Thoracic aorta (tissue), 2 donors: ENCODE measurements around the gene DNAAF3. TPM values are rescaled to one million over a fixed set of nuclear protein-coding genes. Genes with fewer than 3 reads are reported as not detected.

Experiments used
- ATAC-seq: fragments of 150-250 bp; one replicate; pipeline ENCODE4 v1.8.0; 2017; ENCODE audit warnings: low read depth; ENCODE audit not compliant: insufficient number of reproducible peaks, low FRiP score
- DNase-seq: peaks from one replicate; pipeline ENCODE4 v3.0.0-alpha.2; 2020; ENCODE audit warnings: low spot score
- H3K27ac ChIP-seq, 2 donors: fragments of 200-600 bp; sonication (generic); 1 replicate in 1 of 2; 2 replicates in 1 of 2; pipeline ENCODE4 v1.5.1; 2016; ENCODE audit warnings: mild to moderate bottlenecking in 2 of 2, moderate library complexity in 2 of 2
- H3K27me3 ChIP-seq: fragments of 200-600 bp; sonication (generic); replicated peaks from 2 replicates; pipeline ENCODE4 v1.6.0; 2016; ENCODE audit warnings: mild to moderate bottlenecking; ENCODE audit not compliant: insufficient read depth
- H3K36me3 ChIP-seq: fragments of 200-600 bp; sonication (generic); one replicate; pipeline ENCODE4 v1.5.1; 2016
- H3K4me1 ChIP-seq, 2 donors: fragments of 200-600 bp; sonication (generic); 1 replicate in 1 of 2; 2 replicates in 1 of 2; pipeline versions ENCODE4 v1.5.1 to v1.6.0; 2016; ENCODE audit warnings: low read depth in 2 of 2, mild to moderate bottlenecking in 1 of 2; ENCODE audit not compliant: control insufficient read depth in 1 of 2
- H3K4me3 ChIP-seq: fragments of 200-600 bp; sonication (generic); 2 replicates; pipeline ENCODE4 v1.5.1; 2016; ENCODE audit warnings: mild to moderate bottlenecking
- H3K9me3 ChIP-seq: fragments of 200-600 bp; sonication (generic); 2 replicates; pipeline ENCODE4 v1.5.1; 2016
- total RNA-seq, 2 donors: library from RNA; depleted of rRNA; stranded (reverse); fragments of >200 nt; gene quantifications; one replicate each; pipeline versions ENCODE4 v1.1.0 to v1.2.3, GENCODE V29; 2016
- TF ChIP-seq, protein P1 (sequence below): fragments of 200-600 bp; sonication (generic); IDR thresholded peaks from one replicate; pipeline ENCODE4 v1.5.1; 2019; ENCODE audit warnings: antibody characterized with exemption

Gene DNAAF3
- total RNA-seq, 2 donors from 2014 or later = not detected

DNA sequence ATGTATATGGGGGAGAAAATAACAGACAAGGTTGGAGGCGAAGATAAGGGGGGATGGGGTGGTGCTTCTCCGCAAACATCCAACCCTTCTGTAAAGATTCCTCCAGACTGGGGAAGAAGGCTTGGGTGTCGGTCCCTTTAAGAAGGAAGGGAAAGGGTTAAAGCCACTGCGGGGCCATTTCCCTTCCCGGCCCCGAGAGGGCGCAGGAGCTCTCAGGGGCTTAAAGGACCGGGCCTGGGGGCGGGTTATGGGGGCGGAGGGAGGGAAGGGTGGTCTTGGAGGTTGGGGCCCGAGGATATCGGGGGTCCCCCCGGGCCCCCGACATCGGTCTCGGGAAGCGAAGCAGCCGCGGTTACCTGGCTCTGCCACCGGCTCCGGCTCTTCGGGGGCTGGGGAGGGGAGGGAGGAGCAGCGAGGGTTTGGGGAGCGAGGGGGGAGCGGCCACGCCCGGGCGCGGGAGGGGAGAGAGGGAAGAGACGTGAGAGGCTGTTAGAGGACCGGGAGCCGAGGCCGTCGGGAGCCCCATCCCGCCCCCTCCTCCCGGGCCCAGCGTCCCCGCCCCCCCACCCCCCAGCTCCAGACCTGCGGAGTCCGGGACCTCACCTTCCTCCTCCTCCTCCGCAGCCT is 20.2 kb downstream of the DNAAF3 start:
- Histone ChIP-seq H3K27ac (no peak overlapping the region), H3K4me3 (no peak overlapping the region), H3K9me3 (no peaks in the 10 kb centered on the region), H3K27me3 (peaks cover 4% of the 10 kb centered on the region), H3K4me1 (no peaks in the 10 kb centered on the region), H3K36me3 (no peaks in the 10 kb centered on the region)
- no peak for ATAC-seq
- DNase-seq = no peak
- TF ChIP-seq, protein P1, sequence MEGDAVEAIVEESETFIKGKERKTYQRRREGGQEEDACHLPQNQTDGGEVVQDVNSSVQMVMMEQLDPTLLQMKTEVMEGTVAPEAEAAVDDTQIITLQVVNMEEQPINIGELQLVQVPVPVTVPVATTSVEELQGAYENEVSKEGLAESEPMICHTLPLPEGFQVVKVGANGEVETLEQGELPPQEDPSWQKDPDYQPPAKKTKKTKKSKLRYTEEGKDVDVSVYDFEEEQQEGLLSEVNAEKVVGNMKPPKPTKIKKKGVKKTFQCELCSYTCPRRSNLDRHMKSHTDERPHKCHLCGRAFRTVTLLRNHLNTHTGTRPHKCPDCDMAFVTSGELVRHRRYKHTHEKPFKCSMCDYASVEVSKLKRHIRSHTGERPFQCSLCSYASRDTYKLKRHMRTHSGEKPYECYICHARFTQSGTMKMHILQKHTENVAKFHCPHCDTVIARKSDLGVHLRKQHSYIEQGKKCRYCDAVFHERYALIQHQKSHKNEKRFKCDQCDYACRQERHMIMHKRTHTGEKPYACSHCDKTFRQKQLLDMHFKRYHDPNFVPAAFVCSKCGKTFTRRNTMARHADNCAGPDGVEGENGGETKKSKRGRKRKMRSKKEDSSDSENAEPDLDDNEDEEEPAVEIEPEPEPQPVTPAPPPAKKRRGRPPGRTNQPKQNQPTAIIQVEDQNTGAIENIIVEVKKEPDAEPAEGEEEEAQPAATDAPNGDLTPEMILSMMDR = no peak

DNA sequence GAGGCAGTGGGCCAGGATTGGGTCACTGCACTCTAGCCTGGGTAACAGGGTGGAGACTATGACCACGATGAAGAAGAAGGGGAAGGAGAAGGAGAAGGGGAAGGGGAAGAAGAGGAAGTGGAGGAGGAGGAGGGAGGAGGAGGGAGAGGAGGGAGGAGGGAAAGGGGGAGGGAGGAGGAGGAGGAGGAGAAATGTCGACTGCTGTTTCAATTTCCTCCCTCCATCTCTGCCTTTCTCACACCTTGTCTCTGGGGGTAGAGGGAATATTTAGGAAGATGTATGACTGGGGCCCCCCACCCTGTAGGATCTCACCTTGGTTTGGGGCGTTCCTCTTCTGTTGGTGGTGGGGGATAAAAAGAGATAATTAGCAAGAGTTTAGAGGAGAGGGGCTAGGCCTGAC is 21.2 kb downstream of the DNAAF3 start:
- no peak for ATAC-seq
- Histone ChIP-seq H3K4me3 (no peak overlapping the region), H3K27ac (no peak overlapping the region), H3K36me3 (no peaks in the 10 kb centered on the region), H3K27me3 (peaks cover 4% of the 10 kb centered on the region), H3K9me3 (no peaks in the 10 kb centered on the region), H3K4me1 (no peaks in the 10 kb centered on the region)
- TF ChIP-seq, protein P1 = no peak
- DNase-seq = no peak

DNA sequence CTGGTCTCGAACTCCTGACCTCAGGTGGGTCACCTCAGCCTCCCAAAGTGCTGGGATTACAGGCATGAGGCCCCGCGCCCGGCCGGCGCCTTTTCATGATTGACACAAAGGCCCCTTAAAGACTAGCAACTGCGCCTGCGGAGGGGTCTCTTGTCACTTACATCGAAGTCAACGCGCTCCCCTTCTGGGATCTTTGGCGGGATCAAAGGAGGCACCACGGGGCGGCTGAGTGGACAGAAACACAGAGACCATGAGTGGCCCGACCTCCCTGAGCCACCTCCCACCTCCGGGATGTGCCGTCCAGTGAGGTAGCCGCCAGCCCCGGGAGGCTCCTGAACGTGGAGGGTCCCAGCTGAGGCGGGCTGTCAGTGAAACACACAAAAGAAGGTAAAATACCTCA is 24.7 kb downstream of the DNAAF3 start:
- ATAC-seq (no peak), DNase-seq (no peak)
- H3K9me3 ChIP-seq = no peaks in the 10 kb centered on the region
- H3K27me3 ChIP-seq = no peaks in the 10 kb centered on the region
- H3K27ac ChIP-seq = no peak overlapping the region
- H3K4me1 ChIP-seq = no peaks in the 10 kb centered on the region
- TF ChIP-seq, protein P1 = no peak
- no peaks in the 10 kb centered on the region for H3K36me3 ChIP-seq
- H3K4me3 ChIP-seq = no peak overlapping the region

DNA sequence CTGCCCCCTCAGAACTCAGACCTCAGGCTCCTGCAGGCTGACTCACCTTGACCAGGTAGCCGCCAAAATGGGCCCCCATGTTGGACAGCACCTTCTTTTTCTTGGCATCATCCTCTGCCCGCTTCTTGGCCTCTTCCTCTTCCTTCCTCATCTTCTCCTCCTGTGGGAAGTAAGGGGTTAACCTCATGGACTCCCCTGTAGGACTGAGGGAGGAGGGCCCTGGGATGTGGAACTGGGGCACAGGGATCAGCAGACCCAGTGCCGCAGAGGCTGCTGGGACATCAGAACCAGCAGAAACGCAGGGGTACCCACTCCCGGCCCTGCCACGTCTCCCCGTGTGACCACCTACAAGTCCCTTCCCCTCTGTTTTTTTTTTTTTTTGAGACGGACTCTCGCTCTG is 28.5 kb downstream of the DNAAF3 start:
- no peaks in the 10 kb centered on the region for H3K36me3 ChIP-seq
- H3K4me1 ChIP-seq = no peaks in the 10 kb centered on the region
- TF ChIP-seq, protein P1 = no peak
- H3K9me3 ChIP-seq = no peaks in the 10 kb centered on the region
- DNase-seq = no peak
- H3K27me3 ChIP-seq = no peaks in the 10 kb centered on the region
- no peak for ATAC-seq
- no peak overlapping the region for H3K4me3 ChIP-seq
- H3K27ac ChIP-seq = no peak overlapping the region

DNA sequence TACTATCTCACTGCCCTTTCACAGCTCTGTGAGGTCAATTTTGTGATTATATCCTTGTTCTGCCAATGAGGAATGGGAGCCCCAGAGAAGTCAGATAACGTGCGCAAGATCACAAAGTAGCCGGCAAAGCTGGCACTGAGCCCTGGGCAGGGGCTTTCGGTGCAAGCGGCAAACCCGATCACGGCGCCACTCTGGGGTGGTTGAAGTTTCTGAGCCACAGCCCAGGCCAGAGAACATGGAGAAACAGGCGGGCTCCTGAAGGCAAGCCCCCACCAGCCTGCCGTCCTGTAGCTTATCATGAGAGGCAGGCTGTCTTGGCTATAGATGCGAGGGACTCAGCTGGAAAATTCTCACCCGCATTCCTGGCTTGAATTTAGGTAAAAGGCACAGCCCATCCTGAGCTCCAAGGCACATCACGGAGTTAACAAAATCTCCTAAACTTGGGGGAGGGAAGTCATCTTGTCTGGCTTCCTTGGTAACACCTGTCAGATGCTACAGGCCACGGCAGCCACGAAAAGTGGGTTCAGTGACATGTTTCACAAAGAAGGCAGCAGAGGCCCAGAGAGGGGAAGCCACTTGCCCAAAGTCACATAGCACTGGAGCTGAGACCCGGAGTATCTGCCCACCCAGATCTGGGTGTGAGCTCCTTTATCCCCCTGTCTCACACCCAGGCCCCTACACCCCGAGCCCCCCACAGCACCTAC is 29.9 kb downstream of the DNAAF3 start:
- Histone ChIP-seq H3K36me3 (no peaks in the 10 kb centered on the region), H3K4me1 (no peaks in the 10 kb centered on the region), H3K27me3 (no peaks in the 10 kb centered on the region), H3K27ac (no peak overlapping the region), H3K9me3 (no peaks in the 10 kb centered on the region), H3K4me3 (no peak overlapping the region)
- TF ChIP-seq, protein P1 = no peak
- ATAC-seq = no peak
- no peak for DNase-seq
